ENCODE results near the gene C1orf35. TPM values are rescaled to one million over a fixed set of nuclear protein-coding genes. Genes with fewer than 3 reads are reported as not detected.

The C1orf35 gene
- total and polyA plus RNA-seq, 2 of the 8 experiments (the other 6 are each of a cell fraction or from before 2014, with no cell fraction given) = 18.6 to 19.9 TPM

- Histone ChIP-seq H4K20me1 (replicated peaks in 1 of 2; ENCODE audit: control insufficient read depth in 1 of 2, insufficient read depth in 2 of 2, low read length in 2 of 2) (peaks cover 0 to 13% of the 10 kb centered on the region in 2 experiments), H3K4me3 (ENCODE audit: extremely low read depth in 1 of 4, insufficient read depth in 2 of 4, low read depth in 3 of 4, low read length in 4 of 4) (no peak overlapping the region), H3K9ac (replicated peaks in 1 of 4; ENCODE audit: extremely low read depth in 1 of 4, low read depth in 3 of 4, low read length in 3 of 4) (no peak overlapping the region), H3K79me2 (ENCODE audit: control insufficient read depth in 1 of 2, insufficient read depth in 2 of 2, low read length in 2 of 2) (peaks cover 3 to 8% of the 10 kb centered on the region in 2 experiments; a peak in 2 of 4 replicates), H3K23ac (ENCODE audit: insufficient read length) (no peak overlapping the region), H4K5ac (ENCODE audit: insufficient read length, low read depth, low read length) (no peak overlapping the region), H2AFZ (ENCODE audit: low read length) (no peak overlapping the region), H2BK15ac (ENCODE audit: low read length) (no peak overlapping the region), H3K4me1 (replicated peaks in 1 of 4; ENCODE audit: control insufficient read depth in 3 of 4, insufficient read depth in 4 of 4, low read length in 3 of 4) (peaks cover 0 to 7% (median 2%) of the 10 kb centered on the region in 4 experiments; a peak in 6 of 7 replicates), H4K8ac (ENCODE audit: extremely low read depth, insufficient read depth, low read length) (no peak overlapping the region), H2BK5ac (ENCODE audit: low read depth, low read length) (no peak overlapping the region), H3K9me3 (ENCODE audit: insufficient read depth in 2 of 2, low read depth in 1 of 2, low read length in 1 of 2) (no peaks in the 10 kb centered on the region), H3K18ac (ENCODE audit: extremely low read depth, low read length) (no peak overlapping the region), H3K79me1 (ENCODE audit: low read depth, low read length) (peaks cover 12% of the 10 kb centered on the region; the same call in 1 of the 2 replicates), H2BK12ac (ENCODE audit: low read depth, low read length) (no peak overlapping the region), H3K23me2 (ENCODE audit: low read depth, low read length) (peaks cover 14% of the 10 kb centered on the region; the same call in 1 of the 2 replicates), H3K36me3 (ENCODE audit: control insufficient read depth in 2 of 4, insufficient read depth in 4 of 4, low read length in 3 of 4) (peaks cover 3 to 16% (median 8%) of the 10 kb centered on the region in 4 experiments; a peak in 5 of 8 replicates), H2AK5ac (ENCODE audit: low read depth, low read length) (no peak overlapping the region), H2BK20ac (ENCODE audit: low read length) (no peak overlapping the region), H3K14ac (ENCODE audit: insufficient read length) (no peak overlapping the region), H3K4me2 (ENCODE audit: insufficient read depth in 1 of 2, low read depth in 2 of 2, low read length in 2 of 2) (no peak overlapping the region), H3K27ac (ENCODE audit: low read depth, low read length) (no peak overlapping the region), H3K56ac (replicated peaks; ENCODE audit: insufficient read length, low read depth, low read length) (no peak overlapping the region), H3K27me3 (replicated peaks in 1 of 4; ENCODE audit: control insufficient read depth in 3 of 4, extremely low read depth in 1 of 4, insufficient read depth in 3 of 4, low read length in 3 of 4) (peaks cover 0 to 6% (median 5%) of the 10 kb centered on the region in 4 experiments; a peak in 2 of 7 replicates), H4K91ac (replicated peaks; ENCODE audit: insufficient read length, low read length) (no peak overlapping the region), H3K4ac (replicated peaks; ENCODE audit: insufficient read length, low read depth, low read length) (no peak overlapping the region), H2BK120ac (replicated peaks; ENCODE audit: low read depth, low read length) (no peak overlapping the region)
- no peak for DNase-seq (ENCODE audit: low read depth in 1 of 2, low spot score in 2 of 2)
- ChIA-PET POLR2A (ENCODE audit: partially characterized antibody) (interaction anchor here (0.8 to 2.1 kb wide), 5 partner anchors 9 to 351 kb away, joined by 3 to 7 read pairs (median 4); a partner anchor contains a TSS), CTCF (ENCODE audit: partially characterized antibody) (interaction anchor here (0.9 to 1.8 kb wide), 5 partner anchors 15 to 365 kb away, joined by 3 to 8 read pairs (median 3); no protein-coding TSS in a partner anchor)
- FAIRE-seq = no peak
- TF ChIP-seq KDM4A (IDR thresholded peaks at IDR 0.05; ENCODE audit: low read depth, low read length, severe bottlenecking) = no peak
- no peak for TF ChIP-seq TAF7 (optimal IDR thresholded peaks at IDR 0.05; ENCODE audit: borderline replicate concordance, low read depth, low read length)
- no peak for TF ChIP-seq CREB1 (IDR thresholded peaks at IDR 0.05)
- TF ChIP-seq KDM1A (IDR thresholded peaks at IDR 0.05; ENCODE audit: borderline replicate concordance, low read length) = no peak
- TF ChIP-seq RNF2 (IDR thresholded peaks at IDR 0.05; ENCODE audit: borderline replicate concordance, low read depth, low read length, missing control alignments, poor library complexity, severe bottlenecking) = no peak
- no peak for TF ChIP-seq YY1 (IDR thresholded peaks at IDR 0.05; ENCODE audit: low read depth, low read length)
- TF ChIP-seq SIN3A (conservative IDR thresholded peaks at IDR 0.05 in 1 of 2, IDR thresholded peaks at IDR 0.05 in 1 of 2; ENCODE audit: low read depth in 1 of 2, low read length in 2 of 2) = no peak
- TF ChIP-seq E2F6 (IDR thresholded peaks at IDR 0.05) = no peak
- TF ChIP-seq PHF8 (conservative IDR thresholded peaks at IDR 0.05; ENCODE audit: low read depth, low read length) = no peak
- TF ChIP-seq NANOG (IDR thresholded peaks at IDR 0.05; ENCODE audit: insufficient read depth, low read depth, low read length, poor library complexity, severe bottlenecking) = no peak
- 91% methylated on average over 9 of the region's 9 CpGs; no CpG with 5 or more reads in 1 of the 2 experiments for WGBS, 2 experiments (ENCODE audit: extremely low coverage in 1 of 2, insufficient coverage in 1 of 2, insufficient read length in 1 of 2, insufficient replicate concordance in 2 of 2, low coverage in 1 of 2, low lambda C conversion rate in 2 of 2, missing lambda C conversion rate in 1 of 2)
Observed at GRCh38 chr1:228106800-228107054, 3.6 kb upstream of the C1orf35 start.
